C4-2B (cell line): ENCODE measurements around the gene FHOD1.

Source experiments
- ZFX ChIP-seq: fragments of 450-650 bp; IDR thresholded peaks from 2 replicates; pipeline ENCODE4 v1.6.1; 2017
- TF ChIP-seq, protein P1 (sequence below): fragments of 450-650 bp; conservative IDR thresholded peaks from 2 replicates; pipeline ENCODE4 v1.5.1; 2017; ENCODE audit warnings: mild to moderate bottlenecking

- TF ChIP-seq, protein P1, sequence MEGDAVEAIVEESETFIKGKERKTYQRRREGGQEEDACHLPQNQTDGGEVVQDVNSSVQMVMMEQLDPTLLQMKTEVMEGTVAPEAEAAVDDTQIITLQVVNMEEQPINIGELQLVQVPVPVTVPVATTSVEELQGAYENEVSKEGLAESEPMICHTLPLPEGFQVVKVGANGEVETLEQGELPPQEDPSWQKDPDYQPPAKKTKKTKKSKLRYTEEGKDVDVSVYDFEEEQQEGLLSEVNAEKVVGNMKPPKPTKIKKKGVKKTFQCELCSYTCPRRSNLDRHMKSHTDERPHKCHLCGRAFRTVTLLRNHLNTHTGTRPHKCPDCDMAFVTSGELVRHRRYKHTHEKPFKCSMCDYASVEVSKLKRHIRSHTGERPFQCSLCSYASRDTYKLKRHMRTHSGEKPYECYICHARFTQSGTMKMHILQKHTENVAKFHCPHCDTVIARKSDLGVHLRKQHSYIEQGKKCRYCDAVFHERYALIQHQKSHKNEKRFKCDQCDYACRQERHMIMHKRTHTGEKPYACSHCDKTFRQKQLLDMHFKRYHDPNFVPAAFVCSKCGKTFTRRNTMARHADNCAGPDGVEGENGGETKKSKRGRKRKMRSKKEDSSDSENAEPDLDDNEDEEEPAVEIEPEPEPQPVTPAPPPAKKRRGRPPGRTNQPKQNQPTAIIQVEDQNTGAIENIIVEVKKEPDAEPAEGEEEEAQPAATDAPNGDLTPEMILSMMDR: no peak
- TF ChIP-seq ZFX: no peak
Observed at GRCh38 chr16:67196881-67197280, 50.4 kb downstream of the FHOD1 start.
